GM19452 (cell line): ENCODE results near the gene SGPL1.

Experiments used
- ATAC-seq: cut with Tn5 transposase; IDR thresholded peaks from one replicate; pipeline ENCODE4 v1.9.1; 2021; ENCODE audit not compliant: unreplicated experiment

Gene SGPL1

DNA sequence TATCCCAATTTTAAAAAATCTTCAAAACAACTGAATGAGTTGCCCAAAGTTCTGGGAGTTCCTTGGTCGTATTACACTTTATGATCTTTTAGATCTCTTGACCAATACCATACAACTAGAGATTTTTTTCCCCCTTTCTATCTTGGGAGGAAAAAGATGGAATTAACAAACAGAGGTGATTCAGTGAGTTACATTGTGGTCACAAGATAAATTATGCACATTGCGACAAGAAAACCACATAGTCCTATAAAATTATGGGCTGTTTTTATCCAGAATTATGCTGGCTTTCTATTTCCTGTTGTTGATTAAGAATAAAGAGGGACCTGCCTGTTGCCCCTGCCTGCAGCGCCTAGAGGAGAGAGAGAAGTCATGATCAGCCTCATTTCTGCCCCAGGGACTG is 8.2 kb upstream of the SGPL1 start:
- no peak for ATAC-seq

DNA sequence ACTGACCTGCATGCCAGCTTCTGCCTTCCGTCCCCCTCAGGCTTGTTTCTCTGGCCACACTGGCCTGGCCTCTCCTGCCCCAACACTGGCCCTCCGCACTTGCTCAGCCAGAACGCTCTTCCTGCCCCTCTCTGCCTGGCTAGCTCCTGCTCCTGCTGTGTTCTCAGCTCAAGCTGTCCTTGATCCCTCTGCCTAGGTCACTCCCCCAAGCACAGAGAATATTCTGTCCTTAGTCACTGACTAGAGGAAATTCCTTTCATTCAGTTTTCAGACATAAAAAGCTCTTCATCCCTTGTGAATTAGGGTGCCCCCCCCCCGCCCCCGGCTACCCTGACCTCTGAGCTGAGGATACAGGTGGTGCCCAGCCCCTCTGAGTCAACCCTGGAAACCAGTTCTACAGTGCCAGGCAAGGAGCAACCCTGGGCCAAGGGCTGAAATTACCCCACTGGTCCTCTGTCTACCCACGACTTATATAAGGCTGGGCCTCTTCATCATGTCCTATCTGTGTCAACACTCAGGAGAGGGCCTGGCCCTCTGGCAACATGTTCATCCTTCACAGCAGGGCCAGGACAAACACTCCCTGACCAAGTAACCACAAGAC is 6.6 kb upstream of the SGPL1 start:
- ATAC-seq: no peak

DNA sequence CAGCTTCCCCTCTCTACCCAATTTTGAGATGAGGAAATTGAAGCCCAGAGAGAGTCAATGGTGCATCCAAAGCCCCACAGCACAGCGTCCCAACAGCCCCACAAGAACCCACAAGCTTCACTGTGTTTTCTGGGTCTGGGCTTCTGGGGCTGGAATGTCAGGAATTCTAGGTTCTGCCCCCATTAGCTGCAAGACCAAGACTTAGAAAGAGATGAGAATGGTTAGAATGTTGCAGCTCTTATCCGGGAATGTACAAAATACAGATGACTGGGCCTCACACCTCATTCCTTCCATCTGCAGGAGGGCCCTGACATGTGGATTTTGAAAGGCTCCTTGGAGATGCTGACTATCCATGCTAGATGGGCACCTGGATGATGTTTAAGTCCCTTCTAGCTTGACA is 6.0 kb upstream of the SGPL1 start:
- no peak for ATAC-seq

DNA sequence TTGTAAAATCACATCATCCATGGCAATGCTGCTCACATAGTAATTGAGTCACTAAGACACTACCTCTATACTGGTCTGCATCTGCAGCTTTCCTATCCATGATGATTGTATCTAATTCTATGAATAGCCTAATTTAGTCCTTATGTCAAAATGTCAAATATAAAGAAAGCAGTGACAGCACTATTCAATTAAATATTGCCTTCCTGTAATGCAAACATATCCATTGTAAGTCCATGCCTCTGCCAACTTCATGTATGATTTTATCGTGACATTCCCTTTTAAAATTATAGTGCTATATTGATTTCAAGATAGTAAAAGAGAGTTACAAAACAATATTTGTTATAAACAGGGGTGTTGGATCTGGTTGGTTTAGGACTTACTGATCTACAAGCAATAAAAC is 4.8 kb upstream of the SGPL1 start:
- no peak for ATAC-seq

DNA sequence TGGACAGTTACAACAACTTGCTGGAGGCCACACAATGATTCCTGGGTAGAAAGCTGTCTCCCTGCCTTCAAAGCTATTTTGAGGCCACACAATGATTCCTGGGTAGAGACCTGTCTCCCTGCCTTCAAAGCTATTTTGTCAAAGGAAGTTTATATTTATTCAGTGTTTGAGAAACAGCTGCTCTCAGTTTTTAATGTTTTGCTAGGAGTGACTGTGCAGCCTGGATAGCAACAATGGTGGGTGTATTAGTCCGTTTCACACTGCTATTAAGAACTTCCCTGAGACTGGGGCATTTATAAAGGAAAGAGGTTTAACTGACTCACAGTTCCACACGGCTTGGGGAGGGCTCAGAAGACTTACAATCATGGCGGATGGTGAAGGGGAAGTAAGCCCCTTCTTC is 3.9 kb upstream of the SGPL1 start:
- no peak for ATAC-seq

DNA sequence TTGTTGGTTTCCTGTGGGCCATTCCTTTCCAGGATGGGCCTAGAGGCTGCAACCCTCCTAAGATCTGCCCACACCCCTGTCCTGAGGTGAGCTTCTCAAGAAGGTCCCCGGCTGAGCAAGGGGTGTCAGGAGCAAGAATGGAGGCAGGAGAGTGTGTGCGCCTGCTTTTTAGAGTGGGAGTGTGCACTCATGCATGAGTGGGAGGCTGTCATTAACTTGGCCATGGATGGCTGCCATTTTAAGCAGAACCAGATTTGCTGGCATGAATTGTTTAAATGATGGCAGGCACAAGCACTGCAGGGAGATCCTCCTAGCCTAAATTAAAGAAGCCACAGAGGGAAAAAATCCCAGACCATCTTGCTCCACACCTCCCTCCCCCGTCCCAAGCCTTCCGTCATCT is 2.9 kb upstream of the SGPL1 start:
- ATAC-seq: no peak

DNA sequence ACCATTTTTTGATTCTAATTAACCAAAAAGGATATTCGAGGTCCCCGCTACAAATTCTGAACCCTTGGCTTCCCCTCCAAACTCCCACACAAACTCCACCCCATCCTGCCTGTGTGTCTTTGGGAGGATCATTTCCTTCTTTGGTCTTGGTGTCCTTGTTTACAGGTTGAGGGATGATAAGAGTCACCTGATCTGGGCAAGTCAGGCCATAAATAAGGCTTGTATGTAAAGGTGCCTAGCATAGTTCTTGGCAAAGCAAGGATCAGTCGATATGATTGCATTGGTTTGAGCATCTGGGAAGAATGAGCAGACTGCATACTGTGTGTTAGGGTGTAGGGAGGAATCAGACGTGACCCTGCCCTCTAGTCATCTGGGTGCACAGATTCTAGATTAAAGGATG is 1.6 kb upstream of the SGPL1 start:
- ATAC-seq: no peak

DNA sequence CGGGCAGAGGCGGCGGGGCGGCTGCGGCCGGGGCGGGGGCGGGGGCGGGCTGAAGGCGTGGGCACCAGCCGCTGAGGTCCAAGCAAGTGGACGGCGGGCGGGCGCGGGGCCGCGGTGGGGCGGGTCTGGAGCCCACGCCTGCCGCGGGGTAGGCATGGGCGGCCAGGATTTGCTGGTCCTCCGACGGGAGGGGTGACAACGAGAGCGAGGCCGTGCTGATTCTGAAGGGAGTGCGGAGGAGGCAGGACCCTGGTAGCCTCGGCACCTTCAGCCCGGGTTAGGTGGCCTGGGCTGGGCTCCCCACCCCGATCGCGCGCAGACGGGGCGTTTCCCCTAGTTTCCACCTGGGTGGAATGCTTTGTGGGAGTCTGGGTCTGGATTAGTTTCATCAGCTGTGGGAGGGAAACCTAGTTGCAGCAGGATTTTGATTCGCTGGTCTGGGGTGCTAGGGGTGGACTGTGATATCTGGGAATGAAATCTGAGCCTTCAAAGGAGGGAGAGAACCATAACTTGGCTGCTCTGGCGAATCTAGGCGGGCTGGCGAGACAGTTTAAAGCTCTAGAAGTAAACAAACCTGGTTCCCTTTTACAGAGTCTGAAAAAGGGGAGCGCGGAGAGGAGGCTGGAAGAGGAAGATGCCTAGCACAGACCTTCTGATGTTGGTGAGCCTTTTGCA is 609 bp downstream of the SGPL1 start:
- ATAC-seq: peak; percentile 24

DNA sequence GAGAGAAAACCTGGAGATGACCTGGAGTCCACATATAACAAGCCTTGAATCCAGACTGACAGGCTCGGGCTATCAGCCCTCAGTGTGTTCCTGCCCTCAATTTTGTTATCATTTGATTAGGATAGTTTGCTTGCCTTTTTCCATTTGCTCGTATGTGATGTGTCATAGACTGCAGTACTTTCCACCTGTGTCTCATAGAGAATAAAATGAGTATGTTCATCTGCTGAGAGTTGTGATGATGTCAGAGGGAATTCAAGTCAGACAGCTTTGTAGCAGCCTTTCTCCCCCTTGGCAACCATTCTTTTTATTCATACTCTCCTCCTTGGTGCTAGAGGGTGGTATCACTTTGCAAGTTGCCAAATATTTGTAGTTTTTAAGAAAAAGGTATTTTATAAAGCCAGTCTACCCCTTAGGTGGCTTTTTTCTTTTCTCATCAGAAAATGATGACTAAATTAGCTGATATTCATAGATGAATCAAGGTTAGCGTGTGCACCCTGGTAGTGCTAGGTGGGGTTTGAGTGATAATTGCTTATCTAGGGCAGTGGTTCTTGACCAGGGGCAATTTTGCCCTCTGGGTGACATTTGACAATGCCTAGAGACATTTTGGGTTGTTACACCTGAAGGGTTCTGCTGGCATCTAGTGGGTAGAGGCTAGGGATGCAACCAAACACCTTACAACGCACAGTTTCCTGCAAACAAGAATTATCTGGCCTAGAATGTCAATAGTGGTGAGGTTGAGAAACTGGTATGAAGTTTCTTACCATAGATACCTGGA is 5.4 kb downstream of the SGPL1 start:
- no peak for ATAC-seq

DNA sequence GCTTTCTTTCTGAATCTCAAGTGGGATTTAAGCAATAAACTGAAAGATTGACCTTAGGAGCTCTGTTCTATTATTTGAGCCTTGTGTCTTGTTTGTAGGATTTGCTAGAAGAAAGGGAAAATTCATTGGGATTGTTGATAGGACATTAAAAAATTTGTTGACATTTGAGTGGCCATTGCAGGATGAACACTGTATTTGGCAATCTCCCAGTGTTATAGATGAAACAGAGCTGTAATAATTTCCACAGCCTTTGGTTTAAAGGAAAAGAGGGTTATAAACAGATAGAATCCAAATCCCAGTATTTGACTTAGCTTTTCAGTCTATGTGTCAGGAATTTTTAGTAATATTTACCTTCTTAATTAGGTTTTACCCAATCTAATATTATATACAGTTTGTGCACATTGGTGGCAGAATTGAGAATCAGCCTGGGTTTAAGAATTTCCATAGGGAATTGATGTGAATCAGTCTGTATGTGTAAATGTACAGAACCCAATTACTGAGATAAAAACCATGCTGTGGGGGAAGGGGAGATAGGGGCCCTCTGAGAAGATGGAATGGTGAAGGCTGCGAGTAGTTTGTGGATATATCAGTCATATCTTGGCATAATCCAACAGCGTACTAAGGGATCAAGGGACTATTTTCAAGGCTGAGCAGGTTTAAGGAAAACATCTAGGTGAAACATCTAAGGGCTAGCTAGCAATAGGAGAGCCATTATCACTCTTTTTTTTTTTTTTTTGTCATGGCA is 6.5 kb downstream of the SGPL1 start:
- no peak for ATAC-seq

DNA sequence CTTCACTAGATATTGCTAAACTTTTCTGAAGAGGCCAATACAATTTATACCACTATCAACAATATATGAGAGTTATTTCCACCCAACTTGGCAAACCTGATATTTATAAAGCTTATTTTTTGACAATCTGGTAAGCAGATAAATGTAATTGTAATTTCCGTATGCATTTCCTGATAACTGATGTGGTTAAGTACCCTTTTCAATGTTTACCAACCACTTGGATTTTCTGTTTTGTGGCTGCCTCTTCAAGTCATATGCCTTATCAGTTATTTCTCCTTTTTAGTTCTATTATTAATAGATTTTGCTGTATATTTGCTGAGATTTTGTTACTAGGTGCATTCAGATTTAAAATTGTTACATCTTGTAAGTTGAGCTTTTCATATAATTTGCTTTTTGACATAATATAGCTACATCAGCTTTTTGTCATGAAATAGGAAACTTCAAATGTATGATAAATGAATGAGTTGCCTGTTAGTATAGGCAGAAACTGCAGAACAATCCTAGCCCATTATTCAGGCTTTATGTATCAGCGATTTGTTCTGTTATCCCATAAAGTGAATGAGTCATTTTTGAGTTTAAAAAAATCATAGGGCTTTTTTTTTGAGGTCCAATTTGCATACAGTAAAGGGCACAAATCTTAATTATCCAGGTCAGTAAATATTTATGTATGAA is 11.5 kb downstream of the SGPL1 start:
- no peak for ATAC-seq

DNA sequence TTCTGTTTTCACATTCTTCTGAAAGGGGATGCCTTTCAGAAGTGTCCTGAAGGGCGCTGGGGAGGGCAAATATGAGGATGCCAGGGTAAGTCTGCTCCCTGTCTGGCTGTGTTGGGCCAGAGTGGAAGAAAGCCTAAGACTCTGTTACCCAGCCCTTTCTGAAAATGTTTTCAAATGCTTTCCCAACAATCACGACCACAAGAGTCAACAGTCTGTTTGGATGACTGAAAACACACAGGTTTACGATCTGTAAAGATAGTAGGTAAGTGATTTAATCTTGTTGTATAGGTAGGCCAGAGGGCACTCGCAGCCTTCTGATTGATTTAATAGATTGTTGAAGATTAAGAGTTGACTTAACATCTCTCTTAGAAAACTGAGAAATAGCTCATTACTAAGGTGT is 13.2 kb downstream of the SGPL1 start:
- ATAC-seq: no peak

DNA sequence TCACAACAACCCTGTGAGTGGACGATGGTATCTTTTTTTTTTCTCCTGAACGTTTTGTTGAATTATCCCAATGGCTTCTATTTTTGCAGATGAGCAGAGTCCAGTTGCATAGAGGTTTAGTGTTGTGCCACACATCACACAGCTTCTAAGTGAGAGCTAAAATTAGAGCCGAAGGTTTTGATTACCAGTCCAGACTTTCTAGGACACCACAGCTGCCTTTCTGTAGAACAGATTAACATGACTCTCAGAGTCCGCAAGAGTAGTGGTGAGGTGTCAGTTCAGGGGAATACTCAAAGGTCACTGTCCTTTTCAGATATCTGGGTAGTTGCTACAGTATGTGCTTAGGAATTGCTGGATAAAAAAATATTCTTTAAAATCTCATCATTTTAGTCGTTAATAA is 13.8 kb downstream of the SGPL1 start:
- ATAC-seq: no peak

DNA sequence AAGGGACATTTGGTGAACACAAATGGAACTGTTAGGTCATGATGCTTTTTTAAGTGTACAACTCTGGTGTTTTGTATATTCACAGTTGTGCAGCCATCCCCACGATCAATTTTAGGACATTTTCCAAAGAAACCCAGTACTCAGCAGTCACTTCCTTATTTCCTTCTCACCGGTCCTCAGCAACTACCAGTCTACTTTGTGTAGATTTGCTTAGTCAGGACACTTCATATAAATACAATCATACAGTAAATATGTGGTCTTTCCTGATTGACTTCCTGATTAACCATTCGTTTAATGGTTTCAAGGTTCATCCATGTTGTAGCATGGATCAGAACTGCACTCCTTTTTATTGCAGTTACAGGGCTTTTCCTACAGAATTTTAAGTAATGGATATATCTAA is 14.4 kb downstream of the SGPL1 start:
- no peak for ATAC-seq

DNA sequence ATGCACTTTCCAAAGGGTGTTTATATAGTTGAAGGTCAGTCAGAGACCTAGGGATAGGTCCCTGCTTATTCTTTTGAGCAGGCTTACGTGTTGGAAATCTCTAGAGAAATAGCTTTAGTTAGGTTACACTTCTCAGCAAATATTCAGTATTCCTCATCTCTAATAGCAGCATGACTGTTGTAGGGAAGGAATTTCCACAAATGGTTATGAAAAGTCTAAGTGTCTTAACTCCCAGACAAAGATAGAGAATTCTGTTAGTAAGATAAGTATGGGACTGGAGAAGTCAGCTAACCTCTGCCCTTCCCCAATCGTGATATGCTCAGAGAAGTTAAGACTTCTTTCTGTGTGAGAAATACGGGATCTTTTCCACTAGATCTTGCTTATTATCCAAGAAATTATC is 16.5 kb downstream of the SGPL1 start:
- no peak for ATAC-seq

DNA sequence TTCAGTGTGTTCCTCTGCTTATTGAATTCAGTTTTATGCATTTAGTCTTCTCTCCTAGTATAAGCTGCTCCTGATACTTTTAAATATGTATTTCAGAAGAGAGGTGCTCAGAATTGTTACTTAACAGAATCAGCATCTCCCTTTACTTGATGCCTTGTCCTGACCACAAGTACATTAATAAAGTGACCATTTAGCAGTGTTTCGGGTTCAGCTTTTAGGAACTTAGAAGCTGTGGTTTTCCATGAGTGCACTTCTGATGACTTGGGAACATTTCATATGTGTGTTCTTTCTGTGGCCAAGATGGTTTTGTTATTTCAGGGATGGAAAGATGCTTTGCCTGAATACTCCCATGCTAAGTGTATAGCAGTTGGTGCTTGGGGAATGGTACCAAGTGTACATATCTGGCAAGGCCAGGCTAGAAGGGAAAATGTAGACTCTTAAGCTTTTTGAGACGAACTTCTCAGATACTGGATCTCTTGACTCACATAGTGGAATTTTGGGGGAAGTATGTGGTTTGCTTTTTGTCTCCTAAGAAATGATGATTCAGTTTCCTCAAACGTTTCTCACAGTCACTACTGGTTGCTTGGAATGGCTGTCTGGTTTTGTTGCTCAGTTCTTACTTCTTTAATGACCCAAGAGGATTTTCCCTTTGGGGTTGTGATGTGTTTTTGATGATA is 17.2 kb downstream of the SGPL1 start:
- no peak for ATAC-seq

DNA sequence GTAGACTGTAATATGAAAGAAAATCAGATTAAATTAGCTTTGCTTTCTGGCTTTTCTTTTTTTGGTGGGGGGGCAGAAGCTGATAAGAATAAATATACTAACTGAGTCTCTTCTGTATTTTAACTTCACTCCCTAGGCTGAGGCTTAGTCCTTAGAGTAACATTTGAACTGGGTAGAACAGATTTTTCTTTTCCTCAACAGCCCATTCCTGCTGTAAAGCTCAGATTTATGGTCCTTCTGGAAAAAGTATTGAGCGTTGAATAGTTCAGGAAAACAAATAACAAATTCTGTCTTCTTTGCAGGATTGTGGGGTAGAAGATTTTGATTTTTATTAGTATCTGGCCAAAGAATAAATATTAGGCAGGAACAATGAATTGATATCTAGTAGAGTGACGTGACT is 17.9 kb downstream of the SGPL1 start:
- no peak for ATAC-seq

DNA sequence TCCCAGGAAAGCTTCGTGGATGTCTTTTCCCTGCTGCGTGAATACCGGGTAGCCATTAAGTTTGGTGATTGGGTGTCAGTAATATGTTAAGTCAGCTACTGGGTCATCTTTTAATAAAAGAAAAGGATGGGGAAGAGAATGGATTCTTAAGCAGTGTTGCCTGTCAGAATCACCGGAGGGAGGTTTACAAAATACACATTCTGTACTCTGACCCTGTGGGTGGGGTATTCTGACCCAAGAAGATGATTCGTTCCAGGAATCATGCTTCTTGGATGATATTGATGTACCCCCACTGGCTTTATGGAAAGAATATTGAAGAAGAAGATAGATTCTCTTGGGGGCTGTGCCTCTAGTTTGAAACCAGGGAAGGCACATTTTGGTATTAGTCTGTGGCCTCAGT is 18.3 kb downstream of the SGPL1 start:
- ATAC-seq: no peak

DNA sequence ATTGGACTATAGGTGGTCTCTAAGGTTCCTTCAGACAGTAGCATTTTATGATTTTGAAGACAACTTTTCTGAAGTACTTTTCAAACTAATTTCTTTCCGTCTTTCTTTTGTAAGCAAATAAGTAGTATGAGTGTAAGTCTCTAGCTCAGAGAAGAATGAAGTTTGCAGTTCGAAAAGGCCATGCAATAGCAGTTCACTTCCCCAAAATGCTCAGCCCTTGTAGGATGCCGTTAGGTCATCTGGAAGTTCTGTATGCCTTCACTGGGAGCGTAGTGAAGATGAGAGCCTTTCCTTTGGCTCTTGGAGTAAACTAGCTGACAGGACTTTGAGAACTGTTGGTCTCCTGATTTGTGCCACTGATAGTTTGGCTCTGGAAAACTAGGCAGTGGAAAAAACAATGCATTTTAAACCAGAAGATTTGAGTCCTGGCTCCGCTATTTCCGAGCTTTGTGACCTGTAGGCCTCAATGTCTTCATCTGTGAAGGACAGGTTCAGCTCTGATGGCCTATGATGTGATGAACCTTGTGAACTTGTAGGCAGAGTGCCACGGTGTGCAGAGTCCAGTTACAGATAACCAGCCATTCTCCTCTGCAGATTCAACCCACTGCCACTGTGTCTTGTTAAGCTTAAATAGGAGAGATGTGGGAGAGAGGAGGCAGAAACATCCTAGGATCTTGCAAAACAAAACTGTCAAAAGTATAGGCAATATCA is 18.8 kb downstream of the SGPL1 start:
- ATAC-seq: no peak

DNA sequence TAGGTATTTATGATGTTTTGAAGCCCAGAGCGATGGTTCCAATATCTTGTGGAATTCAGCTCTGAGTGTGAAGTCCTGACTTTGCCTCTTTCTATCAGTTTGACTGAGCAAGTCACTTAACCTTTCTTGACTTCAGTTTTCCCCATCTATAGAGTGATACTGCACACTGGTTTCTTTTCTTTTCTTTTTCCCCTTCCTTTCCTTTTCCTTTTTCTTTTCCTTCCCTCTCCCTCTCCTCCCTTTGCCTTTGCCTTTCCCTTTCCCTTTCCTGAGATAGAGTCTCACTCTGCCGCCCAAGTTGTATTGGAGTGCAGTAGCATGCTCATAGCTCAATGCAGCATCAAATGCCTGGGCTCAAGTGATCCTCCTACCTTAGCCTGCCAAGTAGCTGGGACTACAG is 20.6 kb downstream of the SGPL1 start:
- ATAC-seq: no peak
